Right atrium auricular region (tissue), 2 donors: ENCODE results near the gene WBP1L. TPM values are rescaled to one million over a fixed set of nuclear protein-coding genes. Genes with fewer than 3 reads are reported as not detected.

Source experiments
- DNase-seq: peaks from one replicate; pipeline ENCODE4 v3.0.0-alpha.2; 2019; ENCODE audit warnings: low spot score
- H3K27ac ChIP-seq, 2 donors: fragments of 200-600 bp; sonication (generic); 1 replicate in 1 of 2; 2 replicates in 1 of 2; pipeline ENCODE4 v1.5.1; 2016 to 2019
- H3K27me3 ChIP-seq, 2 donors: fragments of 200-600 bp; sonication (generic); one replicate each; pipeline versions ENCODE4 v1.5.1 to v1.6.0; 2017 to 2019
- H3K36me3 ChIP-seq: fragments of 200-600 bp; sonication (generic); one replicate; pipeline ENCODE4 v1.5.1; 2016
- H3K4me1 ChIP-seq, 2 donors: fragments of 200-600 bp; sonication (generic); one replicate each; pipeline versions ENCODE4 v1.5.1 to v1.6.0; 2017 to 2019
- H3K4me3 ChIP-seq, 2 donors: fragments of 200-600 bp; sonication (generic); 1 replicate in 1 of 2; 2 replicates in 1 of 2; pipeline ENCODE4 v1.5.1; 2017 to 2019; ENCODE audit warnings: mild to moderate bottlenecking in 1 of 2, moderate library complexity in 1 of 2
- H3K9me3 ChIP-seq, 2 donors: fragments of 200-600 bp; sonication (generic); one replicate each; pipeline ENCODE4 v1.5.1; 2019
- total RNA-seq, 2 donors: library from RNA; depleted of rRNA; stranded (reverse); fragments of >200 nt; gene quantifications; one replicate each; pipeline ENCODE4 v1.1.0, GENCODE V29; 2016
- TF ChIP-seq, protein P1 (sequence below), 2 donors: fragments of 200-600 bp; sonication (generic); IDR thresholded peaks; one replicate each; pipeline ENCODE4 v1.5.1; 2019; ENCODE audit warnings: antibody characterized with exemption in 2 of 2

WBP1L gene
- total RNA-seq, 2 donors from 2014 or later, result 46.1 to 94.4 TPM

DNA sequence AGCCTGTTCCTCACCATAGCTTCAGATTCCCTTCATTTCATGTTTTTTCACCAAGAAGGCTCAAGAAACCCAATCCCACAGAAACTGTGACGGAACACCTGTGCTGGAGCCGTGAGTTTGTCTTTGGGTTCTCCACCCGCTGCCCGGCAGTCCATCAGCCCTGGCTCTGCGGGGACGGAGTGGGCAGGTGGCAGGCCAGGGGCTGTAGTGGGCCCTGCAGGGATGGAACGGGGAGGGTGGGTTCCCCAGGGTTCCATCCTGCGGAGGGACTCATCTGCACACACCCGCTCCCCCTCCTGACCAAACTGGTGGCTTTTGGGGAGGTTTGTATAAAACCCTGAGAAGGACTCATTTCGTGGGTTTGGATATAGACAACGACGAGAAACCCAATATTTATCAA lies 78.5 kb downstream of the WBP1L start:
- Histone ChIP-seq H3K9me3 (no peaks in the 10 kb centered on the region), H3K27me3 (no peaks in the 10 kb centered on the region), H3K4me1 (peaks cover 0 to 8% of the 10 kb centered on the region in 2 donors), H3K27ac (no peak overlapping the region), H3K4me3 (no peak overlapping the region), H3K36me3 (no peaks in the 10 kb centered on the region)
- no peak for DNase-seq
- TF ChIP-seq, protein P1, sequence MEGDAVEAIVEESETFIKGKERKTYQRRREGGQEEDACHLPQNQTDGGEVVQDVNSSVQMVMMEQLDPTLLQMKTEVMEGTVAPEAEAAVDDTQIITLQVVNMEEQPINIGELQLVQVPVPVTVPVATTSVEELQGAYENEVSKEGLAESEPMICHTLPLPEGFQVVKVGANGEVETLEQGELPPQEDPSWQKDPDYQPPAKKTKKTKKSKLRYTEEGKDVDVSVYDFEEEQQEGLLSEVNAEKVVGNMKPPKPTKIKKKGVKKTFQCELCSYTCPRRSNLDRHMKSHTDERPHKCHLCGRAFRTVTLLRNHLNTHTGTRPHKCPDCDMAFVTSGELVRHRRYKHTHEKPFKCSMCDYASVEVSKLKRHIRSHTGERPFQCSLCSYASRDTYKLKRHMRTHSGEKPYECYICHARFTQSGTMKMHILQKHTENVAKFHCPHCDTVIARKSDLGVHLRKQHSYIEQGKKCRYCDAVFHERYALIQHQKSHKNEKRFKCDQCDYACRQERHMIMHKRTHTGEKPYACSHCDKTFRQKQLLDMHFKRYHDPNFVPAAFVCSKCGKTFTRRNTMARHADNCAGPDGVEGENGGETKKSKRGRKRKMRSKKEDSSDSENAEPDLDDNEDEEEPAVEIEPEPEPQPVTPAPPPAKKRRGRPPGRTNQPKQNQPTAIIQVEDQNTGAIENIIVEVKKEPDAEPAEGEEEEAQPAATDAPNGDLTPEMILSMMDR (IDR thresholded peaks at IDR 0.05), result no peak

DNA sequence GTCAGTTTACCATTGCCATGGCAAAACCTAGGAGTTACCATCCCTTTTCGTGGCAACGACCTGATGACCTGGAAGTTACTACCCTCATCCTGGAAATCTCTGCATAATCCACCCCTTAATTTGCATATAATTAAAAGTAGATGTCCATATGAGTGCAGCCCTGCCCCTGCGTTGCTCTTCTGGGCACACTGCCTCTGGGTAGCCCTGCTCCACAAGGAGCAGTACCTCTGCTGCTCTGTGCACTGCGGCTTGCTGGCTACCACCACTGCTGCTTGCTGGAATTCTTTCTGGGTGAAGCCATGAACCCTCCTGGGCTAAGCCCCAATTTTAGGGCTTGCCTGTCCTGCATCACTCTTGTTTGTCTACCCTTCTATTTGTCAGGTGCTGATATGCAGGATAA lies 80.9 kb downstream of the WBP1L start:
- Histone ChIP-seq H3K27me3 (no peaks in the 10 kb centered on the region), H3K9me3 (no peaks in the 10 kb centered on the region), H3K36me3 (no peaks in the 10 kb centered on the region), H3K4me1 (no peaks in the 10 kb centered on the region), H3K27ac (no peak overlapping the region), H3K4me3 (no peak overlapping the region)
- TF ChIP-seq, protein P1 (IDR thresholded peaks at IDR 0.05), result no peak
- no peak for DNase-seq

DNA sequence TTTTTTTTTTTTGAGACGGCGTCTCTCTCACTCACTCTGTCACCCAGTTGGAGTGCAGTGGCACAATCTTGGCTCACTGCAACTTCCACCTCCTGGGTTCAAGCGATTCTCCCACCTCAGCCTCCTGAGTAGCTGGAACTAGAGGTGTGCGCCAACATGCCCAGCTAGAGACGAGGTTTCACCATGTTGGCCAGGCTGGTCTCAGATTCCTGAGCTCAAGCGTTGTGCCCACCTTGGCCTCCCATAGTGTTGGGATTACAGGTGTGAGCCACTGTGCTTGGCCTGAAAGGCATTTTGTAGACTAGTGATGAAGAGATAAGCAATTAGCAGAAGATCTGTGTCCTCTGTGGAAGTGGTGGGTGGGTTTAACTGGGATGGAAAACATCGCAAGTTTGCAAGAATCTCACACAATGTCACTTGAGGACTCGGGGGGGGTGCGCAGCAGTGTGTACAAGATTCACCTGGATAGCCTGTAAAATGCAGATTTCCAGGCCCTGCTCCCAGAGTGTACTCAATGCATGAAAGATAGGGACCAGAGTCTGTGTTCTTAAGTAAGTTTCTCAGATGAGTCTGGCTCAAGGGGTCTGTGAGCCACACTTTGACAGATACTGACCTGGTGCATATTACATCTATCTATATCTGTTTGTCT lies 82.5 kb downstream of the WBP1L start:
- Histone ChIP-seq H3K36me3 (no peaks in the 10 kb centered on the region), H3K27ac (no peak overlapping the region), H3K4me3 (no peak overlapping the region), H3K27me3 (no peaks in the 10 kb centered on the region), H3K9me3 (no peaks in the 10 kb centered on the region), H3K4me1 (no peaks in the 10 kb centered on the region)
- TF ChIP-seq, protein P1 (IDR thresholded peaks at IDR 0.05), result no peak
- DNase-seq, result no peak

DNA sequence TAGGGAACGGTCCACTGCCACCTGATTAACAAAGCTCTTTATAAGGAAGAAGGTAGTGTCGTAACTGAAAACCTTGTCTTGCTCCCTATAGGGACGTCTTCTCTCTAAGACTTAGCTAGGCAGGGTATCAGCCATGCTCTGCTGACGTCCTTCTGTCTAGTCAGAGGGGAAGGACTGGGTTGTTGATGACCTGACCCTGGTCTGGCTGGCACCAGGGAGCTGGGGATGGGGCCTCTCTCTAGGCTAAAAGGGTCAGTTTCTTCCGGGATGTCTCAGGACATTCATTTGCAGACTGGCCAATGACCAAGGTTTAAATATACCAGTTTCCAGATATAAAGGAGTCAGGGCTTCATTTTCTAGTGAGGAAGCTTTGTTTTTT lies 83.8 kb downstream of the WBP1L start:
- DNase-seq, result no peak
- Histone ChIP-seq H3K27me3 (no peaks in the 10 kb centered on the region), H3K27ac (no peak overlapping the region), H3K36me3 (no peaks in the 10 kb centered on the region), H3K4me1 (no peaks in the 10 kb centered on the region), H3K4me3 (no peak overlapping the region), H3K9me3 (no peaks in the 10 kb centered on the region)
- TF ChIP-seq, protein P1 (IDR thresholded peaks at IDR 0.05), result no peak

DNA sequence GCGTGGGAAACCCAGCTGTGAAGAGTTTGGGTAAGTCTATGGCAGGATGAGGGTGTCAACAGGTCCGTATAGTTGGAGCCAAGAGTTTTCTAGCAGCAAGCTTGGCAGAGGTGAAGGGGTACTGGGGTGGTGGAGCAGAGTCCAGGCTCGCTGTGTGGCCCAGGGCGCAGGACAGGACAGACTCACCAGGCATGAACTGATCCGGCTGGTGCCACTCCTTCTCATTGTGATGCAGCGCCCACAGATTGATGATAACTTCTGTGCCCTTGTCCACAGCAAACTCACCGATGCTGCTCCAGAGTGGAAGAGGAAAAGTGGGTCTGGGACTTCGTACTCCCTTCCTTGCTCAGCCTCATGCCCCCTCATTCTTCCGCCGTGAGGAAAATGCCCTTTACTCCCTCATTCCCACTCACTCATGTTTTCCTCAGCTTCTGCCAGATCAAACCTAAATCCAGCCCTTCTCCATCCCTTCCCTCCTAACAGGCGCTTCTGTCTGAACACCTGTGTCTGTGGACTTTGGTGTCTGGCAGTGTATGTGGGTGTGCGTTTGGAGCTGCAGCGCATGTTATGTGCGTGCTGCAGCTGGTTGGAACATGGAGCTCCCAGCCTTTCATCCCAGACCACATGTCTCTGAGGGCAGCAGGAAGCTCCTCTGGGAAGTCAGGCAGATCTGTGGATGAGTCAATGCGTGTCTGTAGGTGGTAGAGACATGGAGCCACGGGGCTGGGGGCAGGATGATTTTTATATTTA lies 87.7 kb downstream of the WBP1L start:
- TF ChIP-seq, protein P1 (IDR thresholded peaks at IDR 0.05), result no peak

More for the DNA sequence above, 87.7 kb downstream of the WBP1L start:
- H3K27ac ChIP-seq, result no peak overlapping the region
- H3K4me1 ChIP-seq, result no peaks in the 10 kb centered on the region
- no peak overlapping the region for H3K4me3 ChIP-seq
- DNase-seq, result no peak
- no peaks in the 10 kb centered on the region for H3K36me3 ChIP-seq
- no peaks in the 10 kb centered on the region for H3K27me3 ChIP-seq
- H3K9me3 ChIP-seq, result no peaks in the 10 kb centered on the region
